Left lung (tissue), 10 donors: Measurements from ENCODE around the gene EFCAB13. TPM values are rescaled to one million over a fixed set of nuclear protein-coding genes. Genes with fewer than 3 reads are reported as not detected.

Experiments used
- ATAC-seq: fragments of 200-7000 bp; cut with Tn5 transposase; one replicate; pipeline ENCODE4 v1.9.1; 2020; ENCODE audit warnings: moderate library complexity
- DNase-seq, 4 donors: peaks; one replicate each; pipeline ENCODE4 v3.0.0-alpha.2; 2013 to 2020
- H3K27ac ChIP-seq, 2 donors: fragments of 200-600 bp; sonication (generic) in 1 of 2; one replicate each; pipeline versions ENCODE4 v1.5.0 to v1.8.0; 2020 to 2021
- H3K27me3 ChIP-seq, 2 donors: fragments of 200-600 bp; sonication (generic) in 1 of 2; one replicate each; pipeline versions ENCODE4 v1.5.0 to v1.8.0; 2020 to 2021
- H3K36me3 ChIP-seq, 2 donors: fragments of 200-600 bp; sonication (generic) in 1 of 2; one replicate each; pipeline versions ENCODE4 v1.5.0 to v1.8.0; 2020 to 2021
- H3K4me1 ChIP-seq, 2 donors: fragments of 200-600 bp; one replicate each; pipeline ENCODE4 v1.8.0; 2021
- H3K4me3 ChIP-seq, 2 donors: fragments of 200-600 bp; sonication (generic) in 1 of 2; one replicate each; pipeline versions ENCODE4 v1.5.0 to v1.8.0; 2020 to 2021; ENCODE audit warnings: mild to moderate bottlenecking in 1 of 2
- H3K9me3 ChIP-seq, 2 donors: fragments of 200-600 bp; sonication (generic) in 1 of 2; one replicate each; pipeline versions ENCODE4 v1.5.0 to v1.8.0; 2020 to 2021
- intact Hi-C, 2 donors: fragments of 100-400 bp; cut with DNase I; formaldehyde crosslinking; loops; one replicate each; pipeline versions ENCODE4 v1.11.2 to v1.14.2; 2022
- polyA plus RNA-seq, 6 donors: library from polyadenylated mRNA; unstranded; fragments of 120-200 nt; gene quantifications; one replicate each; pipeline ENCODE4 v1.2.1, GENCODE V29; 2013; ENCODE audit not compliant: insufficient read length in 6 of 6
- total RNA-seq, 2 donors: library from RNA; stranded (reverse); fragmentation: NEBNext Ultra II Directional; extraction: Animal tissue kit (Norgen Biotek cat#: 25700); gene quantifications; one replicate each; pipeline ENCODE4 v1.2.1, GENCODE V29; 2021
- TF ChIP-seq, protein P1 (sequence below), 2 donors: fragments of 200-600 bp; sonication (generic) in 1 of 2; IDR thresholded peaks; one replicate each; pipeline versions ENCODE4 v1.5.0 to v1.8.0; 2021; ENCODE audit warnings: antibody characterized with exemption in 2 of 2
- donor health status: DM: no; HTN: yes; CAD: no.
- donor health status: DM: no; HTN: no; CAD: no.

The EFCAB13 gene
- total and polyA plus RNA-seq, 8 donors, result 7.4 to 13.0 (median 10.0) TPM

DNA sequence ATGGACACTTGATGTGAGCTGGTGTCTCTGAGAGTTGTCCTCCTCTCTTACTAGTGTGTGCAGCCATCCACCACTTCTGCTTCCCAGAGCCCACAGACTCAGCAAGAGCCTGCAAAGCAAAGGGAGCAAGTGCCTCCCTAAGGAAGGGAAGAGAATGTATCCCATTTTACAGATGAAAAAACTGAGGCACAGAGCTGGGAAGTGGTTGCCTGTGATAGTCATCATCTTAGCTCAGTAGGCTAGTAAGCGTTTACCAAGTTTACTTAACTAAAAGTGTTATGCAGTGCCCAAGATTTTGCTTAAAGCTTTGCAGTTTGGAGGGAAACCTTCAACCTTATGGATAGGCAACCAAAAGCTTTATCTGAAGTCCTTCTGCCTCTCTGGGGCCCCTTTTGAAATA, 23.0 kb upstream of the EFCAB13 start:
- ATAC-seq, result no peak
- Histone ChIP-seq H3K4me3 (no peak overlapping the region), H3K4me1 (peaks cover 0 to 3% of the 10 kb centered on the region in 2 donors), H3K9me3 (peaks cover 0 to 3% of the 10 kb centered on the region in 2 donors), H3K27me3 (no peaks in the 10 kb centered on the region), H3K27ac (no peak overlapping the region), H3K36me3 (peaks cover 0 to 10% of the 10 kb centered on the region in 2 donors)
- DNase-seq, result no peak
- TF ChIP-seq, protein P1, sequence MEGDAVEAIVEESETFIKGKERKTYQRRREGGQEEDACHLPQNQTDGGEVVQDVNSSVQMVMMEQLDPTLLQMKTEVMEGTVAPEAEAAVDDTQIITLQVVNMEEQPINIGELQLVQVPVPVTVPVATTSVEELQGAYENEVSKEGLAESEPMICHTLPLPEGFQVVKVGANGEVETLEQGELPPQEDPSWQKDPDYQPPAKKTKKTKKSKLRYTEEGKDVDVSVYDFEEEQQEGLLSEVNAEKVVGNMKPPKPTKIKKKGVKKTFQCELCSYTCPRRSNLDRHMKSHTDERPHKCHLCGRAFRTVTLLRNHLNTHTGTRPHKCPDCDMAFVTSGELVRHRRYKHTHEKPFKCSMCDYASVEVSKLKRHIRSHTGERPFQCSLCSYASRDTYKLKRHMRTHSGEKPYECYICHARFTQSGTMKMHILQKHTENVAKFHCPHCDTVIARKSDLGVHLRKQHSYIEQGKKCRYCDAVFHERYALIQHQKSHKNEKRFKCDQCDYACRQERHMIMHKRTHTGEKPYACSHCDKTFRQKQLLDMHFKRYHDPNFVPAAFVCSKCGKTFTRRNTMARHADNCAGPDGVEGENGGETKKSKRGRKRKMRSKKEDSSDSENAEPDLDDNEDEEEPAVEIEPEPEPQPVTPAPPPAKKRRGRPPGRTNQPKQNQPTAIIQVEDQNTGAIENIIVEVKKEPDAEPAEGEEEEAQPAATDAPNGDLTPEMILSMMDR (IDR thresholded peaks at IDR 0.05), result no peak
- intact Hi-C loops, result no loop called here

DNA sequence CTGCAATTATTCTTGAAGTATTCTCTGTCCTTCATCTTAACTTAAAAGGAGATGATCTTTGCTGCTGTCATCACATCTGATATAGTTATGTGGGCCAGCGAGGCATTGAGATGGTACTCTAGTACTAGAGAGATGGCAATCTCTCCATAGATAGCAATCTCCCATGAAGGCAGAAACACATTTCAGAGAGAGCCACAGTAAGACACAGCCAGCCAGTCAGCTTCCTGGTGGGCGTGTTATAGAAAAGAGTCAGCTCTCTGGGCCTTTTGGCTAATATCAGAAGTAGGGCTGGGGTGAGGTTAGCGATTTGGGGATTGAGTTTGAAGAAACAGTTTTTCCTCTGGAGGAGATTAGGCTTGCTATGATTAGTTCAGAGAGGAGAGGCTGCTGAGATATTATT, 22.6 kb upstream of the EFCAB13 start:
- Histone ChIP-seq H3K9me3 (peaks cover 0 to 3% of the 10 kb centered on the region in 2 donors), H3K4me3 (no peak overlapping the region), H3K27me3 (no peaks in the 10 kb centered on the region), H3K36me3 (peaks cover 0 to 10% of the 10 kb centered on the region in 2 donors), H3K27ac (no peak overlapping the region), H3K4me1 (peaks cover 4 to 7% of the 10 kb centered on the region in 2 donors)
- TF ChIP-seq, protein P1 (IDR thresholded peaks at IDR 0.05), result no peak
- ATAC-seq, result no peak
- no peak for DNase-seq
- intact Hi-C loops, result no loop called here

DNA sequence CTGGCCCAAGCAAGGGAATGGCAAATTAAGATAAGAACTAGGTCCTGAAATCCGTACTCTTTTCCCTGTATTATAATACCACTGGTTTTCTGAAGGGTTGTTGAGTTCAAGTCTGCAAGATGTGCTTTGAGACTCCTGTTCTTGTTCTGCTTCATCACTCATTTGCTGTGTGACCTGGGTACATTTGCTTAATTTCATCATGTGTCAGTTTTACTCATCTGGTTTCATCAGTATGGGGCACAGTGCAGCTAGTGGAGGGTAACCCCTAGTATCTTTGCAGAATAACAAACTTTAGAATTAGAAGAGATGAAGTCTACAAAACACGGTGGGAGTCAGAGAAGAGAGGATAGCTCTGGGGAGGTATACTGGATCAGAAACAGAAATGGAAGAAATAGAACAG, 21.9 kb upstream of the EFCAB13 start:
- intact Hi-C loops, result no loop called here
- H3K4me3 ChIP-seq, result no peak overlapping the region
- H3K27ac ChIP-seq, result no peak overlapping the region
- peaks cover 0 to 10% of the 10 kb centered on the region in 2 donors for H3K36me3 ChIP-seq
- ATAC-seq (no peak), DNase-seq (no peak)
- H3K27me3 ChIP-seq, result no peaks in the 10 kb centered on the region
- H3K4me1 ChIP-seq, result peaks cover 8 to 9% of the 10 kb centered on the region in 2 donors
- H3K9me3 ChIP-seq, result peaks cover 0 to 3% of the 10 kb centered on the region in 2 donors
- TF ChIP-seq, protein P1 (IDR thresholded peaks at IDR 0.05), result no peak

DNA sequence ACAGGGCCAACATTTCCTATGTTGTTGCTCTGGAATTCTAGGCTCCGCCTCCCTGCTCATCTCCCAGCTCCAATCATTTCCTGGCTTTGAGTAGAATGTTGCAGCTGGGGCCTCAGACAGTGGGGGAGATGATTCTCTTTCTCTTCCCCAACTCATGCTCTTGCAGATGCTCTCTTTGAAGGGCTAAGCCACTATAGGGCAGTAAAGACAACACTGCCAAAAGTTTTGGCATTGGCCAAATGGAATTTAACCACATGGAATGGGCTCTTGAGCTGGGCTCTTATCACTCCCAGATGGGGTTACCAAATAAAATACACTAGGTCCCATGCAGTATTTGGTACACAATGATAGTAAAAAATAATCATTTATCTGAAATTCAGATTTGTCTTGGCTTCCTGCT, 19.6 kb upstream of the EFCAB13 start:
- TF ChIP-seq, protein P1 (IDR thresholded peaks at IDR 0.05), result no peak
- Histone ChIP-seq H3K4me1 (peaks cover 8 to 9% of the 10 kb centered on the region in 2 donors), H3K4me3 (no peak overlapping the region), H3K27ac (no peak overlapping the region), H3K27me3 (no peaks in the 10 kb centered on the region), H3K9me3 (peaks cover 0 to 3% of the 10 kb centered on the region in 2 donors), H3K36me3 (peaks cover 0 to 10% of the 10 kb centered on the region in 2 donors)
- ATAC-seq, result no peak
- intact Hi-C loops, result no loop called here
- no peak for DNase-seq

DNA sequence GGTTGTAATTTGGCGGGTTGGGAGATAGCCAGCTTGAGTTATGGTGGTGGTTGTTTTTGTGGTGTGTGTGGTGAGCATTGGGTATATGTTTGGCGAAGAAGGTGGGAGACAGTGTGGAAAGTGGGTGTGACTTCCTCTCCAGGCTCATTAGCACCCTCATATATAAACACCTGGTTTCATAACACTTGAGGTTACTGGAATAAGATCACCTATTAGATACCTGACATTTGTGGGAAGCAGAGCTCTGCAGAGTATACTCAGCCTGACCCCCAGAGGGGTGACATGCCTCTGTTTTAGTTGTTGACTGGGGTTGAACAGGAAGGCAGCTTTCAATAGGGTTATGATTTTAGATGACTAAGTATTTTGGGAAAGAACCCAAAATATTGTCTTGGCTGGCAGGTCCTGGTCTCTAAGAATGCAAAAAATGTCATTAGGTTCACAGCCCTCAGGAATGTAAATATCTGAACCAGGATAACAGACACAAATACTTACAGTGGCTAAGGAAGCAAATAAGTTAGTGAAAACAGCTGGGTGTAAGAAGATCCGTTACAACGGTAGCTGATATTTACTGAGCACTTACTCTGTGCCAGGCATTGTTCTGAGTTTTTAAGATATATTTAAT, 18.3 kb upstream of the EFCAB13 start:
- peaks cover 8 to 9% of the 10 kb centered on the region in 2 donors for H3K4me1 ChIP-seq
- H3K36me3 ChIP-seq, result peaks cover 0 to 9% of the 10 kb centered on the region in 2 donors
- intact Hi-C loops, result no loop called here
- no peak for DNase-seq
- peaks cover 0 to 3% of the 10 kb centered on the region in 2 donors for H3K9me3 ChIP-seq
- ATAC-seq, result peak; percentile 83
- peak overlapping the region in 1 of 2 donors; percentile 48 for H3K27ac ChIP-seq
- TF ChIP-seq, protein P1 (IDR thresholded peaks at IDR 0.05), result no peak
- H3K27me3 ChIP-seq, result no peaks in the 10 kb centered on the region
- no peak overlapping the region for H3K4me3 ChIP-seq
